NK-92 (cell line): ENCODE results near the gene TNFRSF1A.

Experiments
- DNase-seq: peaks from one replicate; lab custom pipeline; 2025; ENCODE audit not compliant: unreplicated experiment; lab: John Stamatoyannopoulos, UW

The TNFRSF1A gene

DNA sequence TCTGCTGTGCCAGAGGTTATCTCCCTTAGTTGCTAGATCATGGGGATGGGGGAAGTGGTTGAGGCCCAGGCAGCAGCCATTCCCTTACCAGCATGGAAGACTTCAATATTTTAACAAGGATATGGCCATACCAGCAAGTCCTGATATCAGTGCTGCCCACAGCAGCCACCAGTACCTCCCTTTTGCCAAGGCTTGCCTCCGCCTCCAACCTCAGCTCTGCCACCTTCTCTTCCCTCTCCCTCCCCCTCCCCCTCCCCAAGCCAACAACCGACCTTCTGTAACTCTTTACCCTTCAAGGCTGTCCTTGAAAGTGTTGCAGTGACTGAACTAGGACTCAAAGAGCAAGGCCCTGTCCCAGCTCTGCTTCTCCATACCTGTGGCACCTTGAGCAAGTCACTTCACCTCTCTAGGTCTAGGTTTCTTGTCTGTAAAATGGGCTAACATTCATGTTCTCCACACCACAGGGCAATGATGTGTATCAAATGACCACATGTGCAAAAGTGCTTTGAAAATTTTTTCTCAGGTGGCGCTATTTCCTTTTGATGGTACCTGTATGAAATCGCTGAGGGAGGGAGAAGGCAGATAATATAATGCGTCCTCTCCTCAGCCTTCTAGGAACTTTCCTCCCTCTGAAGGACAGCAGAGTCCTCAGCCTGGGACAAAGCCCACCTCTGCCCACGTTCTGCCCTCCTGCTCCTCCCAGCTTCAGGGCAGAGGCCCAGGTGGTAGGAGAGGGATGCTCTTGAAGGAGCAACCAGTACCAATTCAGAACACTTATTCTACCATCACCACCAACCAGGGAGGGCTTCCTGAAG is 16.7 kb downstream of the TNFRSF1A start:
- no peak for DNase-seq

DNA sequence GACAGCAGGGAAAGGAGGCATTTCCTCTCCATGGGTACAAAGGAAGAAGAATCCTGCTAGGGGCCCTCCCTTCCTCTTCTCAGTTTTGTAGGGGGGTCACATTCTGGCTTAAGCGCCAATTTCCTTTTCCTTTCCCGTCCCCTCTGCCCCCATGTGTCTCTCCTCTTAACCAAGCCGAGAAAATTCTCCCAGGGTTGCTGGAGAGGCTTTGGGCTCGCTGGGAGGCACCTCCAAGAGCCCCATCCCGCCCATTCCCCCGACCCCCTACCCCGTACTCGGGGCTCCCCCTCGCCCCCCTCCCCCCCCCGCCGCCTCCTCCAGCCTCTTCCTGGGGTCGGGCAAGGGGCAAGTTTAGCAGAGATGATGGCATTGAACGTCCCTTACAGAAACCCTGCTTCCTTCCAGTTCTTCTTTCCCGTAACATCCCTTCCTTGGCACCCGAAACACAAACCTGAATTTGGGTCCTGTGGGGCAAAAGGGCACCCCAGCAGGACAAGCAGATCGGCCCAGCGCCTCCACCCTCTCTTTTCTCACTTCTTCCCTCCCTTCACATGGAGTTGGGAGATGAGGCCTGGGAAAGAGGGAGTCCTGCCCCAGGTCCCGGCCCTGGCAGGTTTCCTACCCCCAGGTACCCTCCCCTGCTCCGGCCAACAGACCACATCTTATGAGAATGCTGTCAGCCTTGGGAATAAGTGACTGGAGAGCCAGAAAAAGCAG is 17.7 kb downstream of the TNFRSF1A start:
- no peak for DNase-seq

DNA sequence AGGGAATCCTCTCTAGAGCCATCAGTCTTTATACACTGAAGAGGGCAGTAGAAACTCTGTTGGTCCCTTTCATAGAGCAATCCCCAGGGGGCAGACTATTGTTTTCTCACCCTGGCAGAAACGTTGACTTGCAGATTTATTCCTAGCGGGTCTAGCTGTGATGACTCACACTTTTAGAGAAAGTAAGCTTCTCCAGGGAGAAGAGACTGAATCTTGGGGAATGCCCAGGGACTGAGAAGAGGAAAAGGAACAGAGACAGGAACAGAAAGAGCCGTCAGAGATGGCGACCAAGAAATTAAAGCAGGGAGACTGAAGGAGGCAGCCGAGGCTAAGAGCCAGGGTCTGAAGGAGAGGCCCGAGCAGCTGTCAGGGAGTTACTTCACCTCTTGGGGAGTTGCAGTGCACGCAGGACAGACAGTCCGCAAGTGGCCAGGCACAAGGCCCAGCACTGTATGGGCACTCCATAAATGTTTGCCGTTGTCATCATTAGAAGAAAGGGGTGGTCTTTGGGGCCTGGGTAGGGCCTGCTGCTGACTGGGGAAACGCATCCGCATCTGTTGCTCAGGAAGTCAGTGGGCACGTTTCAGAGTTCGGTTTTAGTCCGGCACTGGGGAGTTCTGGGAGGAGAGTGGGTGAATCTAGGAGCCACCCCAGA is 18.4 kb downstream of the TNFRSF1A start:
- no peak for DNase-seq

DNA sequence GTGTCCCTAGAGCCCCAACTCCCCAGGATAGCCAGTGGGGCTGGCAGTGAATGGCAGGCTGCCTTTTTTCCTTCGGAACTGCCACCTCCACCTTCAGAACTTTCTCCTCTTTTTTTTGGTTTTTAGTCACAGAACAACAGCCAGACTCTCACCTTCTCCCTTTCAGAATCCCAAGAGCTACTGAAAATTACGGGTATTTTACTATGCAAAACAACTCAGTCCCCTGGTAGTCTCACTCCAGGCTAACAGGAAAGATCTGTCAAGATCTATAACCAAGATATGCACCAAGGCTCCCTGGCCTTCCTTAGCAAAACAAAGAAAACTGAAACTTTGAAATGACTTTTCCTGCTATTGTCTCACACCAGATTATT is 18.9 kb downstream of the TNFRSF1A start:
- no peak for DNase-seq

DNA sequence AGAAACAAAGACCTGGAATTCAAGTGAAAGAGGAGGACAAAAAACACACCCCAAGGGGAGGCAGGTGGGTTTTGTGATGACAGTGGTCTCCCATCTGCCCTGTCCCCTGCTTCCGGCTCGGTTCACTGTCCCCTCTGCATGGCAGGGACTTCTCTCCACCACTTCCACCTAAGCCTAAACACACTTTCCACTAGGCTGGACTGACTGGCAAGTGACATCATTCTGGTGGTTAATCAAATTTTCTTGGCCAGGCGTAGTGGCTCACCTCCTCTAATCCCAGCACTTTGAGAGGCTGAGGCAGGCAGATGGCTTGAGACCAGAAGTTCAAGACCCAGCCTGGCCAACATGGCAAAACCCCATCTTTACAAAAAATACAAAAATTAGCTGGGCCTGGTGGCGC is 19.5 kb downstream of the TNFRSF1A start:
- no peak for DNase-seq

DNA sequence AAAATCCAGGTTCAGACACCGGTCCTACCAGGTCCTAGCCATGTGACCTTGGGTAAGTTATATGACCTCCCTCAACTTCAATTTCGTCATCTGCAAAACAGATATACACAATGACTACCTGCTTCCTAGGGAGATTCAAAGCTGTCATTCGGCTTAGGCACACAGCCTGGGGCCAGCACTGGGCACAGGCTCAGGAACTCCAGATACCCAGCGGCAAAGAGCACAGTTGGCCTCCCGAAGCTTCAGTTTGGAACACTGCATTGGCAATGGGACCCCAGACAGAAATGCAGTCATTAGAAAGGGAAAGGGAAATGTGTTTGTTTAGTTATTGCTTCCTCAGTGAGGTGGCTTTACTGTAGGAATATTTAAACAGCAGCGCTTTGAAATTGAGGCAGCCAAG is 20.0 kb downstream of the TNFRSF1A start:
- DNase-seq = no peak

DNA sequence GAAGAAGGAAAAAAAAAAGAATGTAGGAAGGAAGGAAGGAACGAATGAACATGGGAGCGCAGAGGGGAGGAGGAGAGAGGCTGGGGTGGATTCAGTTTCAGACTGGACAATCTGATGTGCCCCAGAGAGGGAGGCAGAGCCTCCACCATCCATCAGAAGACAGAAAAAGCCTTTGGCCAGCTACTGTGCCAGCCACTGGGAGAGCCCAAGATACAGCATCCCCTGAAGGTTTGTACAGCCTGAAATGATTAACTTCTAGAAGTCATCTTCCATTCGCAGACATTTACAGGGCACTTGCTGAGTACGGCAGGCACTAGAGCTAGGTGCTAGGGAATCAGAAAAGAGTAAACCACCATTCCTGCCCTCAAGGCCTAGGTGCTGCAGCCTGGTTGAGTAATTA is 22.4 kb downstream of the TNFRSF1A start:
- no peak for DNase-seq

DNA sequence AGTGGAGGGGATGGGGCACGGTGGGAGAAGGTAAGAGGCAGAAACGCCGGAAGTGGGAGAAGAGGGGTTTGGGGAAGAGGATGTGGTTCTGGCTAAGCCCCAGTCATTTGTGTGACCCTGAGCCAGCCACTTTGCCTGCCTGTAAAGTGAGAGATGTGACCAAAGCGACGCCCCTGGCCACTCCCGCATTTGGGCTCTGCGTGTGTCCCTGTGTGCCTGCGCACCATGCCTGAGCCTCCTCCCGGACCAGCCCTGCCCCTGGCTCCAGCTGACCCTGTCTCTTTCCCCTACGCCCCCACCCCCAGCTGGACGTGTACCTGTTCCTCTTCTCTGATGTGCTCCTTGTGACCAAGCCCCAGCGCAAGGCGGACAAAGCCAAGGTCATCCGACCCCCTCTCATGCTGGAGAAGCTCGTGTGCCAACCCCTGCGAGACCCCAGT is 23.4 kb downstream of the TNFRSF1A start:
- DNase-seq = no peak

DNA sequence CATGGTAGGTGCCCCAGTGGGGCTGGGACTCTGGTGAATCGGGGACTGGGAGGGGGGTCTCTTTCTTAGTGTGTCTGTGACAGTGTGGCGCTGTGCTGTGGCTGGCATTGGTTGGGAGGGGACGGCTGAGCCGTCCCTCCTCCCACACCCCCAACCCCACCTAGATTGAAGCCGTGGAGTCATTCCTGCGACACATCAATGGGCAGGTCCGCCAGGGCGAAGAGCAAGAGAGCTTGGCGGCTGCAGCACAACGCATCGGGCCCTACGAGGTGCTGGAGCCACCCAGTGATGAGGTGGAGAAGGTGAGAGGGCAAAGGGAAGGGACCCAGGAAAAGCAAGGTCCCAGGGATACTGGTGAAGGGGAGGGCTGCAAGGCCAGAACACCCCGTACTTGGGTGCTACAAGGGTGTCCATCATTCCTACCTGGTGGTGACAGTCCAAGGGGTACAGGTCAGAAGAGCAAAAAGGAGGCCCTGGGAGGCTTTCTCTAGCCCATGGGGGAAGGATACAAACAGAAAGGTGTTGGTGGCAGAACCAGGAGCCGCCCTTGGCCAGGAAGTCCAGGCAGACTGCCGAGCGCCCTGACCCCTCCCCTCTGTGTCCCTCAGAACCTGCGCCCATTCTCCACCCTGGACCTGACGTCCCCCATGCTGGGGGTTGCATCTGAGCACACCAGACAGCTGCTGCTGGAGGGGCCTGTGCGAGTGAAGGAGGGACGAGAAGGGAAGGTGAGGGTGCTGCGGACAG is 24.0 kb downstream of the TNFRSF1A start:
- no peak for DNase-seq

DNA sequence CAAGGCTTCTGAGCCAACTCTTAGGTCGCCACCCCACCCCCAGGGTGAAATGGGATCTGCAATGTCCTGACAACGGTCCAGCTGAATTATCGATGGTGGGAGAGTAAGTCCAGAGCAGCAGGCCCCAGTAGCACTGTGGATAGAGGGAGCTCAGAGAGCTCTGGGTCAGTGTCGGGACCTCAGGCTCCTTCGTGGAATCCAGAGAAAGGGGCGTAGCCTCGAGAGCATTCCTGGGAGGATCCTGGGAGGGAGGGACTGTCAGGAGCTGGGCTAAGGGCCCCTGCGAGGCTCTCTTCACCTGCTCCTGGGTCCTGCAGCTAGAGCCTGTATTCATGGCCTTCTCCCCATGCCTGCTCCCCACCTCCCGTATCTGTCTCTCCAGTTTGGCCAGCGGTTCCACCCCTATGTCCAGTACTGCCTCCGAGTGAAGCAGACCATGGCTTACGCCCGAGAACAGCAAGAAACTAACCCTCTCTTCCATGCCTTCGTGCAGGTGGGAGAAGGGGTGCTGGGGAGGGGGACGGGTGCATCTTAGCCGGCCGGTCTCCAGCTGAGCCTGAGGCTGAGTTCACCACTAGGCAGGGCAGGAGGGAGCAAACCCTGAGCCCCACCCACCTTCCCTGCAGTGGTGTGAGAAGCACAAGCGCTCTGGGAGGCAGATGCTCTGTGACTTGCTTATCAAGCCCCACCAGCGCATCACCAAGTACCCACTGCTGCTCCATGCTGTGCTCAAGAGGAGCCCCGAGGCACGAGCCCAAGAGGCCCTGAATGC is 24.8 kb downstream of the TNFRSF1A start:
- DNase-seq = no peak

DNA sequence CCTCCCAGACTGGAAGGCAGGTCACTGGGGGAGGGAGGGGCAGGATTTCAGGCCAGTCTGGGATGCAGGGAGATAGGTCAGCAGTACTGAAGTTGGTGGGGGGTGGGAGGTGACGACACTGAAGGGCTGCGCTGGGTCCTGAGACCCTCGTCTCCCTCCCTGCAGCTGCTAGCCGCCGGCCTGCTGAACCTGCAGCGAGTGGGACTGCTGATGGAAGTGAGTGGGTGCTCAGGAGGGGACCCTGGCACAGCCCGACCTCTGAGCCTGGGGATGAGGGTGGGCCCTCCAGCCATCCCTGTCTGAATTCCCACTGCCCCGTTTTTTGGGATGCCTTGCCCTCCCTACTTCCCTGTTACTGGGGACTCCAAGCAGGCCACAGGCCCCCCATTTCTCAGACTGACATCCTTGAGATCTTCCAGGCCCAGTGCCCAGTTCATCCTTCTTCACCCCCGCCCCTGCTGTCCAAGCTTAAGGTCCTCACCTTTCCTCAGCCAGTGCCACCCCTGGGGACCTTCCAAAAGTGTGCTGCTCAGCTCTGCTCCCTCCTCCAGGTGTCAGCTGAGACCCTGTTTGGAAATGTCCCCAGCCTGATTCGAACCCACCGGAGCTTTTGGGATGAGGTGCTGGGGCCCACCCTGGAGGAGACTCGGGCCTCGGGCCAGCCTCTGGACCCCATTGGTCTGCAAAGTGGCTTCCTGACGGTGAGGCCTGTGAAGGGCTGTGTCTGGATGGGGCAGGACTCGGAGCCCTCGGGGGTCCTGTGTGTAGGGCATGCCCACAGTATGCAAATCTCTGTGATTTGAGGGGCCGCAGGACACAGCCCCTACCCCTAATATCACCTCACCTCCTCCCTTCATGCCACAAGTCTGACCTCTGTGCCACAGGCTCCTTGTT is 25.9 kb downstream of the TNFRSF1A start:
- no peak for DNase-seq

DNA sequence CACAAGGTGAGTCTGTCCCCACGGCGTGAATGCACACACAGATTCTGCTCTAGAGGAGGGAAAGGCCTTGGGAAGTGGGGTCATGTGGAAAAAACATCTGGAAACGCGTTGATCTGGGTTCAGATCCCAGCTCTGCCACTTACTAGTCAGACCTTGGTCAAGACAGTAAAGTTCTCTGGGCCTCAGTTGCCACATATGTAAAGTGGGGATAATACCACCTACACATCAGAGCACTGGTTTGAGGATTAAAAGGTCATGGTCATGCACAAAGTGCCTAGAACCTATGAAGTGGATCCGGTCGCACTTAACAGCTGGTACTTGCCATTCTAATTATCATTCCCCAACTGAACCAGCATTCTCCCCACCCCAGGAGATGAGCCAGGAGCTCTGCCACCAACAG is 26.7 kb downstream of the TNFRSF1A start:
- no peak for DNase-seq

DNA sequence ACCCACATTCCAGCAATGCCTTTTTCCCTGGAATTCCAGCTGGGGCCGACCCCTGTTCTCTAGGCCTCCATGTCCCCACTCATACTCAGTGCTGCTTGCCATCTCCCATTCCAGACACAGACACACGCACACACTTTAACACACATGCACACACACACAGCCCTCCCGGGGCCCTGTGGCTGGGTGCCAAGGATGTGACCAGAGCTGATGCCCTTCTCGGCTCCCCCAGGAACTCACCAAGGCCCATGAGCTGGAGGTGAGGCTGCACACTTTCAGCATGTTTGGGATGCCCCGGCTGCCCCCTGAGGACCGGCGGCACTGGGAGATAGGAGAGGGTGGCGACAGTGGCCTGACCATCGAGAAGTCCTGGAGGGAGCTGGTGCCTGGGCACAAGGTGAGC is 27.1 kb downstream of the TNFRSF1A start:
- no peak for DNase-seq

DNA sequence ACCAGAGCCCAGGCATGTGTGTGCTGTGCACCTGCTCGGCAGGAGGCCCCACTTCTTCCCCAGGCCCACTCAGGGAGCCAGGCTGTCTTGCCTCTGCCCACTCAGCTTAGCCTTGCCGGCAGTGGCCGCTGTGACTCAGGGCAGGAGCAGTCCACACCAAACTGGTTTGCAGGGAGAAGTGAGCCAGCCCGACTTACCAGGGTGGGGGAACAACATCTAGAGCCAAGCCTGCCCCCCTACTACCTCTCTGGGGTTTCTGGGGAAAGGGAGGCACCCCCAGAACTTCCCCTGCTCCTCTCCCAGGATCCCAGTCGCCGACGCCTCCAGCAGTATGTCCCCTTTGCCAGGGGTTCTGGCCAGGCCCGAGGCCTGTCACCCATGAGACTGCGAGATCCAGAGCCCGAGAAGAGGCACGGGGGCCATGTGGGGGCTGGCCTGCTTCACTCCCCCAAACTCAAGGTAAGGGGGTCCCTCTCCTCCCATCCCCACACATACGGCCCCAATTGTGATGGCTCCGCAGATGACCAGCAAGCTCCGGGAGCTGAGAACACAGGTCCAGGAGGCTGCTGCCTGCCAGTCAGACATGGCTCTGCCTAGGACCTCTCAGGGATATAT is 28.4 kb downstream of the TNFRSF1A start:
- no peak for DNase-seq

DNA sequence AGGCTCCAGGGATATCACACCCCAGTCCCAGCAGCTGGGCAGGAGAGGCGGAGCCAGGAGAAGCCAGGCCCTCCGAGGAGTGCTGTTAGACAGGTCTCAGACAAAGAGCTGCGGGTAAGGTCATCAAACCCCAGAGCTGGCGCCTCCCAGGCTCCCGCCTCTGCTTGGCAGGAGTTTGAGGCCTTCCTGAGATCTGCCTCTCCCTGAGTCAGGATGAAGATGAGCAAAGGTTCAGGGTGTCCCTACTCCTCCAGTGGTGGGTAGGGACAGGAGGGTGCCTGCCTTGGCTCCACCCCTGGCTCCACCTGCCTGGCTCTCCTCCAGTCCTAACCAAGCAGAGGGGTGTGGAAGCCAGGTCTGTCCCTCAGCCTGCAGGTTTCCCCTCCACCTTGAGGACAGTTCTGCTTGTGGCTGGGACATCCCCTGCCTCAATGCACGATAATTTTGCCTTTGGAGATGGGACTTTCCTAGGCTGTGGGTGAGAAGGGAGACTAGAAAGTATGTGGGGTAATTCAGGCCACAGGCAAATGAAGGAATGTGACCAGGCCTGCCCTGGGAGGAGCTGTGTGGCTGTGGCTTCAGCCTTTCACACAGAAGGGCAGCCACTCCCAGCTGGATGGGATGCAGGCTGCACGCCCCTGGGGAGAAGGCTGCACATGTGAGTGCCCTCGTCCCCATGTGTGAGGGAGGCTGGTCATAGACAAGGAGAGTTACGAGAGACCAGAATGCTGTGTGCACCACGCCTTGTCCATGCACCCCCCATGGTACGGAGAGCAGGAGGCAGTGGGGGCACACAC is 29.1 kb downstream of the TNFRSF1A start:
- no peak for DNase-seq

DNA sequence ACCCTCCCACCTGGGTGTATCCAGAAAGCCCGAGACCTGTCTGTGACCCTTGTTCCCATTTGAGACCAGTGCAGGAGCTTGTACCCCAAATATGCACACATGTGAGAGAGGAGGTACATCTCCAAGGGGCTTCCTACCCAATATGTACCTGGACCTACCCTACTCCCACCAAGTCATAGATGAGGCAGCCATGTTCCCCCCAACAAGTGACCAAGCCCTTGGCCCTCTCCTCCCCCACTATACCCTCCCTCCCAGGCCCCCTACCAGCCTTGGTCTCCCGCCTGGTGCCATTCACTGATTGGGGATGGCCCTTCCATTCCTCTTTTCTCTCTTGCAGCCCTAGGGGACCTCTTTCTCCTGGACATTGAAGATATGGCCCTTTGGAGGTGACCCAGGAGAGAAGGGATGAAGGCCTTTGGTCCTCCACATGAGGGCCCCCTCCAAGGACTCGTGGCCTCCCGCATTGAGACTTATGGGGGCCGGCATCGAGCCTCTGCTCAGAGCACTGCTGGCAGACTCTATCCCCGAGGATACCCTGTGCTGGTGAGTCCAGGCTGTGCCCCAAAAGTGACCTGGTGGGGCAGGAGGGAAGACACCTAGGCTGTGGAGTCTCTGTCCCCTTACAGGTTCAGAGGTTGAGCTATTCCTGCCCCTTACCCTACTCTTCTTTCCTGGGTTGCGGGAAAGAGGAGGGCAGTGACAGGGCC is 29.9 kb downstream of the TNFRSF1A start:
- DNase-seq = no peak

DNA sequence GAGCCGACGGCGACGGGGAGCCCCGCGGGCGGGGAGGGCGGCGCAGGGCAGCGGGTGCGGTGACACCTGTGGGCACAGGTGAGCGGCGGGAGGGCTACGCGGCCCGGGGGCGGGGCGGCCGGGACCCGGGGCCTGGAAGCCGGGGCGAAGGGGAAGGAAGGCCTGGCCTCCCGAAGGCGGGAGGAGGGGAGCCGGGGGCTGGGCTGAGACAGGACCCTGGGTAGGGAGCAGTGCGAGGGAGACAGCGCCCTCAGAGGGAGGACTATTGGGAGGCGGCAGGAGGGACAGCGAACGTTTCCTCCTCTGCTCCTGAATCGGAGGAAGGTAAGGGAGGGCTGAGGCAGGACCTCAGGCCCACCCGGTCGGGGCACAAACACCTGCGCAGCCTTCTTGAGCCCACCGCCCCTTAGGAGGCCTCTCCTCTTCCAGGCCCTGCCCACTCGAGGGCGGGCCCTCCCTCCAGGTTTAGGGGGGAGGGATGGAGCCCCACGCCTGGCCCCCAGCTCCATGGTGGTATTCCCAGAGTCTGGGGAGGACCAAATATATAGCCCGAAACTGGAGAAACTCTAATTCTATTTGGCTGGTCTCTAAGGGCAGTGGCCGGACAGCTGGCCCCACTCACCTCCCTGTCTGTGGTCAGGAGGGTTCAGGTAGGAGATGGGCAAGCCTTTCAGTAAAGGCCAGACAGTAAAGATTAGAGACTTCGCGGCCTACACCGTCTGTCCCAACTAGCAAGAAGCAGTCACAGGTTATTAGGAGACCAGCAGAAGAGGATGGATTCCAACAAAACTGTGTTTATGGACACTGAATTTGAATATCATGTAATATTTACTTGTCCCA is 30.9 kb downstream of the TNFRSF1A start:
- DNase-seq = no peak
